Kidney (tissue), 14 donors: ENCODE results near the gene FAM171A1. TPM values are rescaled to one million over a fixed set of nuclear protein-coding genes. Genes with fewer than 3 reads are reported as not detected.

Experiments
- DNase-seq, 5 donors: peaks; one replicate each; pipeline ENCODE4 v3.0.0-alpha.2; 2013 to 2020
- FAIRE-seq: peaks from 2 replicates; lab custom pipeline; 2012; peaks lifted over from hg19 to GRCh38; lab: Jason Lieb, UNC
- H3K27ac ChIP-seq, 2 donors: one replicate each; pipeline ENCODE4 v1.7.0; 2013; ENCODE audit warnings: low read depth in 2 of 2, low read length in 2 of 2, inconsistent platforms in 1 of 2
- H3K27me3 ChIP-seq: one replicate; pipeline ENCODE4 v1.7.1; 2013; ENCODE audit warnings: low read length, inconsistent platforms; ENCODE audit not compliant: control insufficient read depth, insufficient read depth
- H3K36me3 ChIP-seq, 3 donors: one replicate each; pipeline versions ENCODE4 v1.7.0 to v1.7.1; 2013; ENCODE audit warnings: low read length in 3 of 3, control low read depth in 1 of 3, inconsistent platforms in 1 of 3; ENCODE audit not compliant: insufficient read depth in 3 of 3, control insufficient read depth in 2 of 3
- H3K4me1 ChIP-seq, 3 donors: one replicate each; pipeline versions ENCODE4 v1.7.0 to v1.7.1; 2013; ENCODE audit warnings: low read length in 3 of 3, inconsistent platforms in 1 of 3, low read depth in 1 of 3; ENCODE audit not compliant: control insufficient read depth in 2 of 3, insufficient read depth in 2 of 3
- H3K4me3 ChIP-seq, 3 donors: one replicate each; pipeline versions ENCODE4 v1.7.0 to v1.8.1; 2013; ENCODE audit warnings: low read length in 3 of 3, control low read depth in 1 of 3, inconsistent platforms in 1 of 3
- H3K9ac ChIP-seq, 3 donors: one replicate each; pipeline versions ENCODE4 v1.7.0 to v1.7.1; 2013; ENCODE audit warnings: low read length in 3 of 3, control low read depth in 1 of 3, inconsistent platforms in 1 of 3
- H3K9me3 ChIP-seq, 3 donors: one replicate each; pipeline versions ENCODE4 v1.7.0 to v1.7.1; 2013; ENCODE audit warnings: low read length in 3 of 3, control low read depth in 1 of 3, inconsistent platforms in 1 of 3; ENCODE audit not compliant: control insufficient read depth in 2 of 3, insufficient read depth in 1 of 3
- CTCF ChIP-seq: IDR thresholded peaks from 3 replicates; pipeline ENCODE4 v1.5.1; 2012; ENCODE audit warnings: mild to moderate bottlenecking, moderate library complexity, borderline replicate concordance; ENCODE audit not compliant: insufficient read depth; ENCODE audit errors: extremely low read depth
- intact Hi-C: fragments of 100-400 bp; cut with DNase I; formaldehyde crosslinking; loops from one replicate; pipeline ENCODE4 v1.11.1; 2022
- polyA plus RNA-seq: library from polyadenylated mRNA; stranded (reverse); fragments of 350-450 nt; fragmentation: Illumina TruSeq; extraction: RNeasy Lipid Tissue Mini Kit (QIAGEN cat#74804); gene quantifications from one replicate; pipeline ENCODE4 v1.2.3, GENCODE V29; 2014; ENCODE audit warnings: low read depth, low replicate concordance; ENCODE audit not compliant: insufficient read depth
- total RNA-seq: library from RNA; stranded (reverse); fragmentation: NEBNext Ultra II Directional; extraction: Animal tissue kit (Norgen Biotek cat#: 25700); gene quantifications from one replicate; pipeline ENCODE4 v1.2.1, GENCODE V29; 2021
- donor health status: control.
- donor health status: control.
- donor health status: control.
- donor health status: control.
- donor health status: control.
- donor health status: DM: yes; HTN: yes; CAD: no.
- donor health status: Normal renal cell carcinoma (clear cell type).

The FAM171A1 gene
- total and polyA plus RNA-seq, 2 donors from 2014 or later = 30.4 to 53.0 TPM

DNA sequence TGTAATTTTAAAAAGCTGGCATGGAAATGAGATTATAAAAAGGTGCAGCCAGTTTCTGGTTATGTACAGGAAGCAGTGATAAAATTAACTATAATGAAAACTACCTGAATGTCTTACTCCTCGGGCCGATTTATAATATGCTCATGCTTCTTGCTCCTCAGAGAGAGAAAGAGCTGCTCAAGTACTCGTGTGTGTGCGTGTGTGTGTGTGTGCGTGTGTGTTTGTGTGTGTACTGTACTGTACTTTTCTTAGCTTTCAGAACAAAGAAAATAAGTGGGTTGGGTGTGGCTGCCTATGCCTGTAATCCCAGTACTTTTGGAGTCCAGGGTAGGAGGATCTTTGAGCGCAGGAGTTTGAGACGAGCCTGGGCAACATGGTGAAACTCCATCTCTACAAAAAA, 106.0 kb downstream of the FAM171A1 start:
- Histone ChIP-seq H3K4me1 (peaks cover 0 to 4% (median 0%) of the 10 kb centered on the region in 3 donors), H3K9ac (no peak overlapping the region), H3K9me3 (peaks cover 0 to 4% (median 0%) of the 10 kb centered on the region in 3 donors), H3K27me3 (no peaks in the 10 kb centered on the region), H3K27ac (no peak overlapping the region), H3K4me3 (no peak overlapping the region), H3K36me3 (peaks cover 0 to 5% (median 0%) of the 10 kb centered on the region in 3 donors)
- no peak for FAIRE-seq
- no peak for TF ChIP-seq CTCF
- intact Hi-C loops = loop anchor here (10.0 kb wide), 1 partner anchor 100 kb away; no protein-coding TSS in a partner anchor
- peak in 1 of 5 donors; percentile 15 for DNase-seq

DNA sequence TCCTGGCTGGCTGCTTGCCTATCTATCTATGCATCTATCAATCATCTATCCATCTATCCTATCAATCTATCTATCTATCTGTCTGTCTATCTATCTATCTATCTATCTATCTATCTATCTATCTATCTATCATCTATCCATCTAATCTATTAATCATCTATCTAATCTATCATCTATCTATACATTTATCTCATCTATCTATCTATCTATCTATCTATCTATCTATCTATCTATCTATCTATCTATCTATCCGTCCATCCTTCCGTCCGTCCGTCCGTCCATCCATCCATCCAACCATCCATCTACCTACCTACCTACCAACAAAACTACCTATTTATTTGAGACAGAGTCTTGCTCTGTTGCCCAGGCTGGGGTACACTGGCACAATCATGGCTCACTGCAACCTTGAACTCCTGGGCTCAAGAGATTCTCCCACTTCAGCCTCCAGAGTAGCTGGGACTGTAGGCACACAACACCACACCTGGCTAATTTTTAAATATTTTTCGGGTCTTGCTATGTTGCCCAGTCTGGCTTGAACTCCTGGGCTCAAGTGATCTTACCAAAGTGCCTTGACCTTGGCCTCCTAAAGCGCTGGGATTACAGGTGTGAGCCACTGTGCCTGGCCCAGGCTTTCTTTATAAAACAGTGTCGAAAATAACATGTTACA, 107.3 kb downstream of the FAM171A1 start:
- intact Hi-C loops = loop anchor here (10.0 kb wide), 1 partner anchor 101 kb away; no protein-coding TSS in a partner anchor
- no peak for FAIRE-seq
- no peak for TF ChIP-seq CTCF

DNA sequence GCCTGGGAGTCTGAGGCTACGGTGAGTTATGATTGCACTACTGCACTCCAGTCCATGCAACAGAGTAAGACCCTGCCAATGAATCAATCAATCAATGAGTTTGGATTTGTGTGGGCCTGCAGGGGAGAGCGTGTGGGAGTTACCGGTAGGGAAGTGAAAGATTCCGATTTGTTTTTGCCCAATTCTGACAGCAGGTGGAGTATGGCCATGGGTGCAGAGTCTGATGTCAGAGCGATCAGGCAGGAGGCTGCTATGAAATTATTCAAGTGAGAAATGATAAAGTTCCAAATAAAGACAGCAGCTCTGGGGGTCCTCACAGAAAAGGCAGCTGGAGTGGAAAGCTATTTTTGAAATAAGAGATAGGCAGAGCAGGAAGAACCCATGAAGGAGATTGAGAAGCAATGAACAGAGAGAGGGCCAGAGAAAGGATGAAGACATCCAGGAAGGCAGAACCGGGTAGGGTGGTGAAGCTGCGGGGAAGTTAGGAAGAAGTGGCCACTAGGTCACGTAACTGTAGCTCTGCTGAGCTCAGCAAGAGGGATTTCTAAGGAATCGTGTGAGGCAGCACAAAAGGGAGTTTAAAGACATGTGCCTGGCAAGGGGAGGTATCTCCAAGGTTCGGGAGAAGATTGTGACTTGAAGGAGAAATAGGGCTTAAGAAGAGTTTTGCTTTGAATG, 108.9 kb downstream of the FAM171A1 start:
- no peak overlapping the region for H3K4me3 ChIP-seq
- H3K36me3 ChIP-seq = no peaks in the 10 kb centered on the region
- intact Hi-C loops = loop anchor here (10.0 kb wide), 1 partner anchor 103 kb away; no protein-coding TSS in a partner anchor
- no peaks in the 10 kb centered on the region for H3K9me3 ChIP-seq
- FAIRE-seq = no peak
- H3K9ac ChIP-seq = peak overlapping the region in 1 of 3 donors; percentile 1
- peak in 4 of 5 donors; percentile 29 to 67 (median 50) for DNase-seq
- H3K4me1 ChIP-seq = peaks cover 0 to 4% (median 0%) of the 10 kb centered on the region in 3 donors
- TF ChIP-seq CTCF = peak; percentile 47
- no peaks in the 10 kb centered on the region for H3K27me3 ChIP-seq
- H3K27ac ChIP-seq = no peak overlapping the region

More for the DNA sequence above, 107.3 kb downstream of the FAM171A1 start:
- Histone ChIP-seq H3K4me1 (peaks cover 0 to 4% (median 0%) of the 10 kb centered on the region in 3 donors), H3K9me3 (no peaks in the 10 kb centered on the region), H3K4me3 (no peak overlapping the region), H3K36me3 (no peaks in the 10 kb centered on the region), H3K27me3 (no peaks in the 10 kb centered on the region), H3K27ac (no peak overlapping the region), H3K9ac (no peak overlapping the region)
- peak in 1 of 5 donors; percentile 7 for DNase-seq
